Caco-2 (cell line): ENCODE data around the gene CYP1A2. TPM values are rescaled to one million over a fixed set of nuclear protein-coding genes. Genes with fewer than 3 reads are reported as not detected.

Source experiments
- BruUV-seq: library from RNA; stranded (reverse); fragments of 400-500 nt; replicated peaks from 2 replicates; lab custom pipeline; 2021; lab: Mats Ljungman, UMichigan
- CTCF ChIA-PET: fragments of 300-600 bp; sonication (Branson Sonifier 250); formaldehyde crosslinking; loops from one replicate; lab custom pipeline; 2022; ENCODE audit warnings: antibody characterized with exemption; lab: Charles Lee
- POLR2A ChIA-PET: fragments of 300-600 bp; sonication (Branson Sonifier 250); formaldehyde crosslinking; loops from one replicate; lab custom pipeline; 2022; ENCODE audit warnings: antibody characterized with exemption; lab: Charles Lee
- DNase-seq, 2 experiments: peaks; one replicate each; pipeline versions ENCODE4 v3.0.0 to v3.0.0-alpha.2; 2020 to 2022
- H3K27me3 ChIP-seq: replicated peaks from 2 replicates; pipeline ENCODE4 v1.6.0; 2011; ENCODE audit warnings: low read length; ENCODE audit not compliant: control insufficient read depth, insufficient read depth
- H3K36me3 ChIP-seq: 2 replicates; pipeline ENCODE4 v1.5.1; 2011; ENCODE audit warnings: low read length; ENCODE audit not compliant: control insufficient read depth, insufficient read depth
- H3K4me1 ChIP-seq: fragments of 250-450 bp; sonication (Bioruptor Pico); 2 replicates; pipeline ENCODE4 v1.5.1; 2020; ENCODE audit warnings: mild to moderate bottlenecking
- H3K4me3 ChIP-seq: 2 replicates; pipeline ENCODE4 v1.5.1; 2011; ENCODE audit warnings: low read depth, mild to moderate bottlenecking, control low read depth, low read length
- H3K9me3 ChIP-seq: fragments of 250-450 bp; sonication (Bioruptor Pico); 2 replicates; pipeline ENCODE4 v1.5.1; 2020; ENCODE audit warnings: mild to moderate bottlenecking, moderate library complexity
- H3K27ac Mint-ChIP-seq: one replicate; pipeline ENCODE4 v1.8.0; 2022; ENCODE audit warnings: mixed read lengths; ENCODE audit not compliant: unreplicated experiment
- H3K27me3 Mint-ChIP-seq: one replicate; pipeline ENCODE4 v1.8.0; 2022; ENCODE audit warnings: mixed read lengths; ENCODE audit not compliant: insufficient read depth, unreplicated experiment
- H3K36me3 Mint-ChIP-seq: one replicate; pipeline ENCODE4 v1.8.0; 2022; ENCODE audit warnings: mild to moderate bottlenecking, mixed read lengths; ENCODE audit not compliant: insufficient read depth, unreplicated experiment
- H3K4me1 Mint-ChIP-seq: one replicate; pipeline ENCODE4 v1.8.0; 2022; ENCODE audit warnings: low read depth, mixed read lengths; ENCODE audit not compliant: unreplicated experiment
- H3K4me3 Mint-ChIP-seq: one replicate; pipeline ENCODE4 v1.8.0; 2022; ENCODE audit warnings: mild to moderate bottlenecking, moderate library complexity, mixed read lengths; ENCODE audit not compliant: unreplicated experiment
- H3K9me3 Mint-ChIP-seq: one replicate; pipeline ENCODE4 v1.8.0; 2022; ENCODE audit warnings: mixed read lengths; ENCODE audit not compliant: unreplicated experiment
- CTCF ChIP-seq, 2 experiments: fragments of 200-600 bp in 1 of 2; IDR thresholded peaks; 1 replicate in 1 of 2; 2 replicates in 1 of 2; pipeline versions ENCODE4 v1.5.1 to v1.8.0; 2011 to 2022; ENCODE audit warnings: antibody characterized with exemption in 1 of 2, control low read depth in 1 of 2, inconsistent platforms in 1 of 2, low read depth in 1 of 2, low read length in 1 of 2, mild to moderate bottlenecking in 1 of 2, moderate library complexity in 1 of 2; ENCODE audit not compliant: insufficient read depth in 1 of 2, severe bottlenecking in 1 of 2, unreplicated experiment in 1 of 2
- intact Hi-C: fragments of 100-400 bp; cut with micrococcal nuclease; formaldehyde crosslinking; loops from one replicate; pipeline ENCODE4 v1.10.0; 2022; ENCODE audit not compliant: unreplicated experiment
- total RNA-seq: library from RNA; stranded (reverse); gene quantifications from 2 replicates; pipeline ENCODE4 v1.2.3, GENCODE V29; 2022

The CYP1A2 gene
- total RNA-seq, 1 experiment from 2014 or later, result not detected

- ChIA-PET CTCF (interaction anchor here (0.7 to 1.0 kb wide), 2 partner anchors 21 to 23 kb away, joined by 3 to 4 read pairs; no protein-coding TSS in a partner anchor), POLR2A (no interaction called here)
- H3K4me1 ChIP-seq, result peaks cover 19% of the 10 kb centered on the region
- H3K9me3 ChIP-seq, result no peaks in the 10 kb centered on the region
- no peak overlapping the region for H3K4me3 ChIP-seq
- intact Hi-C loops, result no loop called here
- no peak for TF ChIP-seq CTCF (IDR thresholded peaks at IDR 0.05; ENCODE audit: insufficient read depth in 1 of 2, low read depth in 1 of 2, low read length in 1 of 2, severe bottlenecking in 1 of 2, unreplicated experiment in 1 of 2)
- Mint-ChIP-seq H3K9me3 (no peaks in the 10 kb centered on the region), H3K27me3 (no peaks in the 10 kb centered on the region), H3K4me3 (no peak overlapping the region), H3K36me3 (no peaks in the 10 kb centered on the region), H3K27ac (no peak overlapping the region), H3K4me1 (peaks cover 13% of the 10 kb centered on the region)
- H3K36me3 ChIP-seq, result no peaks in the 10 kb centered on the region; the same call in 1 of the 2 replicates
- no peaks in the 10 kb centered on the region for H3K27me3 ChIP-seq
- DNase-seq, result no peak
- no TSS peak for BruUV-seq
These were observed 43.8 kb downstream of the CYP1A2 start for GRCh38 chr15:74792227-74793016.

DNA sequence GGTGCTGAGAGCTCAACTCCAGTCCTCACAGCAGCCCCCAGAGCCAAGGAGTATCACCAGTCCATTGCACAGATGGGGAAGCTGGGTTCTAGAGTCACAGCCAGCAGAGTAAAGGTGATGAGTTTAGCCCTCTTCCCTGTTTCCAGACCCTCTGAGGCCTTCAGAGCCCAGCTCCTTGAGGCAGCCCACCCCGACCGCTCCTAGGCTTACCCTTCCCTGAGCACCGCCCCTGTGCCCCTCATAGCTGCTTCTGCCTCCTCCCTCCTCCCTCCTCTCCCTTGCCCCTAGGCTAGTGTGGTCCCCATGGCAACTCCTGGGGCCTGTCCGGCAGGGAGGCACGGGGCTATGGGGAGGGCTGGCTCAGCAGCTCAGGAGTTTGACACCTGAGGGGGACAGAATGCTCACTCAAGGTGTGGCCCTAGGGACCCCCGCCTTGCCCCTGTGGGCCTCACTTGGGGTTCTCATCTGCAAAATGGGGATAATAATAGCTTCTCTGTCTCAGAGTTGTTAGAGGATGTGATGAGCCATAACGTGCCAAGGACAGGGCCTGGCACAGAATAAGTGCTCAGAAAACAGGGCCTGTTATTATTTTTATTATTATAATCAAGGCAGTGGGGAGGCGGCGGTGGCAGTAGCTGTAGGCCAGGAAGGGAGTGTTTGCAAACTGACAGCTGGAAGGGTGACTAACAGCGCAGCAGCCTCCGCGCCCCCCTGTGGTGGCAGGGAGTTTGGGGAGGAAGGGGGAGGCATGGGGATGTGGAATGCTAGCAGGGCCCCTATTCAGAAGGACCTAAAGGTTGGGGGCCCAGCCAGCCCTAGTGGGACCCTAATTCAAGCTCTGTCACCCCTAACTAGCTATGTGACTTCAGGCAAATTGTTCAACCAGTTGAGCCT lies 44.7 kb downstream of the CYP1A2 start:
- POLR2A ChIA-PET, result no interaction called here
- BruUV-seq, result no TSS peak
- peaks cover 6% of the 10 kb centered on the region for H3K4me1 Mint-ChIP-seq

More for the DNA sequence above, 44.7 kb downstream of the CYP1A2 start:
- Histone ChIP-seq H3K27me3 (no peaks in the 10 kb centered on the region), H3K4me1 (peaks cover 17% of the 10 kb centered on the region), H3K9me3 (no peaks in the 10 kb centered on the region), H3K4me3 (no peak overlapping the region), H3K36me3 (no peaks in the 10 kb centered on the region; the same call in 1 of the 2 replicates)
- Mint-ChIP-seq H3K9me3 (no peaks in the 10 kb centered on the region), H3K27ac (no peak overlapping the region), H3K36me3 (no peaks in the 10 kb centered on the region), H3K27me3 (no peaks in the 10 kb centered on the region), H3K4me3 (no peak overlapping the region)
- CTCF ChIA-PET, result interaction anchor here (1.0 kb wide), 2 partner anchors 22 to 24 kb away, joined by 4 to 5 read pairs; no protein-coding TSS in a partner anchor
- no peak for DNase-seq
- TF ChIP-seq CTCF (IDR thresholded peaks at IDR 0.05; ENCODE audit: insufficient read depth in 1 of 2, low read depth in 1 of 2, low read length in 1 of 2, severe bottlenecking in 1 of 2, unreplicated experiment in 1 of 2), result no peak
- intact Hi-C loops, result no loop called here
